ENCODE measurements around the gene MRPS23.

Gene MRPS23

GRCh38 chr17:57886020-57886419, 36.2 kb upstream of the MRPS23 start:
- TF ChIP-seq, protein P1, sequence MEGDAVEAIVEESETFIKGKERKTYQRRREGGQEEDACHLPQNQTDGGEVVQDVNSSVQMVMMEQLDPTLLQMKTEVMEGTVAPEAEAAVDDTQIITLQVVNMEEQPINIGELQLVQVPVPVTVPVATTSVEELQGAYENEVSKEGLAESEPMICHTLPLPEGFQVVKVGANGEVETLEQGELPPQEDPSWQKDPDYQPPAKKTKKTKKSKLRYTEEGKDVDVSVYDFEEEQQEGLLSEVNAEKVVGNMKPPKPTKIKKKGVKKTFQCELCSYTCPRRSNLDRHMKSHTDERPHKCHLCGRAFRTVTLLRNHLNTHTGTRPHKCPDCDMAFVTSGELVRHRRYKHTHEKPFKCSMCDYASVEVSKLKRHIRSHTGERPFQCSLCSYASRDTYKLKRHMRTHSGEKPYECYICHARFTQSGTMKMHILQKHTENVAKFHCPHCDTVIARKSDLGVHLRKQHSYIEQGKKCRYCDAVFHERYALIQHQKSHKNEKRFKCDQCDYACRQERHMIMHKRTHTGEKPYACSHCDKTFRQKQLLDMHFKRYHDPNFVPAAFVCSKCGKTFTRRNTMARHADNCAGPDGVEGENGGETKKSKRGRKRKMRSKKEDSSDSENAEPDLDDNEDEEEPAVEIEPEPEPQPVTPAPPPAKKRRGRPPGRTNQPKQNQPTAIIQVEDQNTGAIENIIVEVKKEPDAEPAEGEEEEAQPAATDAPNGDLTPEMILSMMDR (IDR thresholded peaks at IDR 0.05; ENCODE audit: low read depth, low read length), result no peak
- no peak for DNase-seq (ENCODE audit: low read depth in 2 of 2)
- no peak overlapping the region for H3K4me3 ChIP-seq (replicated peaks in 1 of 2; ENCODE audit: low read depth in 2 of 2, low read length in 2 of 2)

DNA sequence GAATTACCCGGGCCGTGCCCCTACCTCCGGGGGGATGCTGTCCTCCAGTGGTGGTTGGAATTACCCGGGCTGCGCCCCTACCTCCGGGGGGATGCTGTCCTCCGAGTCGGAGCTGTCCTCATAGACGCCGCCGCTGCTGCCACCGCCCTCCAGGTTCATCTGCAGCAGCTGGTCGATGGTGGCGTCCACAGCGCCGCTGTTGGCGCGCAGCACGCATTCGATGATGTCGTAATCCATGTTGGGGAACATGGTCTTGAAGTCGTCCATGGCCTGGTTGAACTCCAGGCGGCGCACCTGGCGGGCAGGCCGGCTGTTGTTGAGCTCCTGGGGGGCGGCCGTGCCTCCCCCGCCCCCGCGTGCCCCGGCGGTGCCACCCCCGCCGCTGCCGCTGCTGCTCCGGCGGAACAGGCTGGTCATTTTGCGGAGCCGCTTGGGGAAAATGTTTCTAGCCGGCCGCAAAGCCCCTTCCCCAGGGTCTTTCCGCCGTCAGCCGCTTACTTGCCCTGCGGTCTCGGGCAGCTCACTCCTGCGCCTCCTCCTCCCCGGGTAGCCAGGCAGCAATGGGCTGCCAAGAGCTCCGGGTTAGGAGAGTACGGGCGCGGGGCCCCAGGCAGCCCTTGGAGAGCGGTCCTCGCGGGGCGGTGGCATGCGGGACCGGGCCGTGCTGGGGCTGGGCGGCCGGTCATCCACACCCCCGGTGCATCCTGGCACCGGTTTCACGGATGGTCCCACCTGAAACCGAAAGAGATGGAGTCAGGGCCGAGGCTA, 35.5 kb upstream of the MRPS23 start:
- no peak overlapping the region for H3K4me3 ChIP-seq (replicated peaks in 1 of 2; ENCODE audit: low read depth in 2 of 2, low read length in 2 of 2)
- TF ChIP-seq, protein P1 (IDR thresholded peaks at IDR 0.05; ENCODE audit: low read depth, low read length), result no peak
- DNase-seq (ENCODE audit: low read depth in 2 of 2), result no peak

DNA sequence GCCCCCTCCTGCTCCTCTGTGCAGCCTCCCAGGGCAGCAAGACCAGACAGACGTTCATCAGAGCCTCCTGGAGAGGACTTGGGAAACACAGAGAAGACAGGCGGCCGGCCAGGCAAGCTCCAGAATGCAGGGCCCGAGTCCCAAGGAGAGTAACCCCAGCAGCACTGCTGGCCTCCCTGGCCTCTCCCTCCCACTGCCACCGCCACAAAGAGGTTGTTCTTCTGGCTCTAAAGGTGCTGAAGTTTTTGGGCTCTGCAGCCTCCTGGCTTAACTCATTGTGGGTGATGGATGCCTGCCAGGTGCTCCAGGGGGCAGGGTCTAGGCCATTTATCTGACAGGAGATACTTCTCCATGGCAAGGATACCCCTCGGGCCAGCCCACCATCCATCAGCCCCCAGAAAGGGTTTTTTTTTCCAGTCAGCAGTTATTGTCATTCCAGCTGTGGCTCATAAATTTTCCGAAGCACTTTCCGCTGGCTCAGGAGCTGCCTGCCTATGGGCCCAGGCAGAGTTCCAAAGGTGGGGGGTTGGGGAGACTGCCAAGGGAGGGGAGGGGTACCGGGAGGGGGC, 32.0 kb upstream of the MRPS23 start:
- TF ChIP-seq, protein P1 (IDR thresholded peaks at IDR 0.05; ENCODE audit: low read depth, low read length), result no peak
- DNase-seq (ENCODE audit: low read depth in 2 of 2), result no peak
- H3K4me3 ChIP-seq (replicated peaks in 1 of 2; ENCODE audit: low read depth in 2 of 2, low read length in 2 of 2), result no peak overlapping the region

DNA sequence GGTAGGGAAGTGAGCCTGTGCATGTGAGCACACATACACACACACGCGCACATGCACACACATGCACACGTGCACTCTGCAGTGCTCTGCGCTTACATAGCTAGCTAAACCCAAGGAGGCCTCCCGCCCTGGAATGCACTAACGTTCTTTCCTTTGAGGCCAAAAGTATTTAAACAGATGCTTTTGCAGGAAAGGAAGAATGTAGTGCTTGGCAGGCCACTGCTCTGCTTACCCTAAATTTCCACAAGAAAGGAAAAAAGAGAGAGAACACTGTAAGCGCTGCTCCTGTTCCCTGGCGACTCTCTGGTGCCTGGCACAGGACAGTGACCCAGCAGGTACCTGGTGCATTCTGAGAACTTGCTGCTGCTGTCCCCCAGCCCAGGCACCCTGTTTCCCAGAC, 31.3 kb upstream of the MRPS23 start:
- no peak overlapping the region for H3K4me3 ChIP-seq (replicated peaks in 1 of 2; ENCODE audit: low read depth in 2 of 2, low read length in 2 of 2)
- TF ChIP-seq, protein P1 (IDR thresholded peaks at IDR 0.05; ENCODE audit: low read depth, low read length), result no peak
- DNase-seq (ENCODE audit: low read depth in 2 of 2), result peak; percentile 57 to 86

DNA sequence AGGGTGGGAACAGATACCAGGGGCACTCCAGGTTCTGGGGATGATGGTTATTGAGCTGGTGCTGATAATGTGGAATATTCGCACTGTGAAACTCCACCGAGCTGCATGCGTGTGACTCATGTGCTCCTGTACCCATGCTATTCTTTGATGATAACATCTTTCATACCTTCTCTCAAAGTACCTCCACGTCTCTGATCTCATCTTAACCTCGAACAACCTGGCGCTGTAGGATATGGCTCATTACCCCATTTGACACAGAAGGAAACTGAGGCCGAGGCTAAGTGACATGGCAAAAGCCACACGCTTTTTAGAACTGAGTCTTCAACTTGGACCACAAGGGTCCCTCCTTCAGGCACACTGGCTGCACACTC, 30.2 kb upstream of the MRPS23 start:
- DNase-seq (ENCODE audit: low read depth in 2 of 2), result no peak
- H3K4me3 ChIP-seq (replicated peaks in 1 of 2; ENCODE audit: low read depth in 2 of 2, low read length in 2 of 2), result no peak overlapping the region
- TF ChIP-seq, protein P1 (IDR thresholded peaks at IDR 0.05; ENCODE audit: low read depth, low read length), result no peak

DNA sequence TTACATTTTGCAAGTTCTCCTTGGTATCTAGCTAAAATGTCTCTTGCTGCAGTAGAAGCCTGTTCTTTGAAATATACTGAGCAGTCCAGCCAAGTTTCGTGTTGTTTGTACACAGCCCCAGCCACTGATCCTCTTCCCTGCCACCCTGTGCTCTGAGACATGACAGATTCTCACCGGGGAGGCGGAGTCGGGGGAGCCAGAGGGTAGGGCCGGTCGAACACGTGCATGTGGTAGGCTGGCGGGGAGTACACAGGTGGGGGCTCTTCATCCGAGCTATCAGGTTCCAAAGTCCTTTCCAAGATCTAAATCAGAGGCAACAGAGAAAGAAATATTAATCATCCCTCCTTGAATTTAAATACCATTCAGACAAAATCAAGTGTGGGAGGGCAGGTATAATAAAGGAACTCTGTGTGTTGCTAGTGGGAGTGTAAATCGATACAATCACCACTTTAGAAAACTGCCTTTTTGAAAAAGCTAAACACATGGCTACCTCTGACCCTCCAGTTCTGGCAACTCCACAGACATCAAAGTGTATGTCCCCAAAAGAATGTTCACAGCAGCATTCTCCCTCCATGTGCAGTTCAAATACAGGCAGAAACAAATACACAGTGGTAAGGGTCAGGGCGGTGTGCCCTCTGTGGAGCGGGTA, 29.7 kb upstream of the MRPS23 start:
- TF ChIP-seq, protein P1 (IDR thresholded peaks at IDR 0.05; ENCODE audit: low read depth, low read length), result no peak
- DNase-seq (ENCODE audit: low read depth in 2 of 2), result no peak
- H3K4me3 ChIP-seq (replicated peaks in 1 of 2; ENCODE audit: low read depth in 2 of 2, low read length in 2 of 2), result no peak overlapping the region
